ENCODE results near the gene FAM124A. TPM values are rescaled to one million over a fixed set of nuclear protein-coding genes. Genes with fewer than 3 reads are reported as not detected.

FAM124A gene
- total RNA-seq, 3 donors from 2014 or later (not counting 1 experiment from before 2014, with no cell fraction given), result not detected

DNA sequence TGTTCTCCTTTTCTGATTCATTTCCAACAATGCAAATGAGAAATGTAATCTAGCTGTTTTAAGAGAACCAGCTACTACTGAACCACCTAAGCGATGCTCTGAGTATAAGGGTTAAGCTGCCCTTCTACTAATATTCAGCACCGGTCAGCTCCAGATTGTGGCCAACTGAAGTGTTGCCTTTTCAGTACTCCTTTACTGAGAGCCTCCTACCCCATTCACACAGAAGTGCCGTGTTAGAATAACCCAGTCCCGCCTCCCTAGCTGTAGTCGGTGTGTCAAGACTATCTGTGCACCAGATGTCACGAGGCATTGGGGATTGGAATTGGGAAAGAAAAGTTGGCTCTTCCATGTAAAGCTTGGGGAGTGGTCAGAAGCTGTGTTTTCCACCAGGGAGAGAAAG, 45.4 kb downstream of the FAM124A start:
- ATAC-seq, result no peak
- no peak for TF ChIP-seq CTCF (IDR thresholded peaks at IDR 0.05)
- Mint-ChIP-seq H3K27me3 (ENCODE audit: low read depth in 2 of 2) (no peaks in the 10 kb centered on the region), H3K4me1 (no peaks in the 10 kb centered on the region), H3K4me3 (no peak overlapping the region), H3K36me3 (no peaks in the 10 kb centered on the region), H3K9me3 (no peaks in the 10 kb centered on the region), H3K27ac (no peak overlapping the region)
- no peak for DNase-seq
- Histone ChIP-seq H3K36me3 (ENCODE audit: control insufficient read depth, insufficient read depth, low read length) (no peaks in the 10 kb centered on the region), H3K27me3 (ENCODE audit: control insufficient read depth, insufficient read depth, low read length) (no peaks in the 10 kb centered on the region), H3K4me3 (ENCODE audit: low read length) (no peak overlapping the region), H3K9me3 (ENCODE audit: control insufficient read depth, insufficient read depth, low read length) (no peaks in the 10 kb centered on the region), H3K27ac (ENCODE audit: low read length) (no peak overlapping the region), H3K4me1 (ENCODE audit: control insufficient read depth, insufficient read depth, low read length) (no peaks in the 10 kb centered on the region)
- intact Hi-C loops (cut with micrococcal nuclease), result no loop called here
- WGBS (ENCODE audit: insufficient coverage), result 91% methylated on average over 6 of the region's 6 CpGs

- Mint-ChIP-seq H3K27ac (no peak overlapping the region), H3K36me3 (no peaks in the 10 kb centered on the region), H3K27me3 (ENCODE audit: low read depth in 2 of 2) (no peaks in the 10 kb centered on the region), H3K4me3 (no peak overlapping the region), H3K9me3 (no peaks in the 10 kb centered on the region), H3K4me1 (no peaks in the 10 kb centered on the region)
- intact Hi-C loops (cut with micrococcal nuclease), result no loop called here
- no peak for ATAC-seq
- H3K4me3 ChIP-seq (ENCODE audit: low read length), result no peak overlapping the region
- H3K27ac ChIP-seq (ENCODE audit: low read length), result no peak overlapping the region
- no peaks in the 10 kb centered on the region for H3K27me3 ChIP-seq (ENCODE audit: control insufficient read depth, insufficient read depth, low read length)
- no peaks in the 10 kb centered on the region for H3K4me1 ChIP-seq (ENCODE audit: control insufficient read depth, insufficient read depth, low read length)
- H3K9me3 ChIP-seq (ENCODE audit: control insufficient read depth, insufficient read depth, low read length), result no peaks in the 10 kb centered on the region
- no peak for DNase-seq
- H3K36me3 ChIP-seq (ENCODE audit: control insufficient read depth, insufficient read depth, low read length), result no peaks in the 10 kb centered on the region
- TF ChIP-seq CTCF (IDR thresholded peaks at IDR 0.05), result no peak
Observed at GRCh38 chr13:51269039-51269438, 46.8 kb downstream of the FAM124A start.

DNA sequence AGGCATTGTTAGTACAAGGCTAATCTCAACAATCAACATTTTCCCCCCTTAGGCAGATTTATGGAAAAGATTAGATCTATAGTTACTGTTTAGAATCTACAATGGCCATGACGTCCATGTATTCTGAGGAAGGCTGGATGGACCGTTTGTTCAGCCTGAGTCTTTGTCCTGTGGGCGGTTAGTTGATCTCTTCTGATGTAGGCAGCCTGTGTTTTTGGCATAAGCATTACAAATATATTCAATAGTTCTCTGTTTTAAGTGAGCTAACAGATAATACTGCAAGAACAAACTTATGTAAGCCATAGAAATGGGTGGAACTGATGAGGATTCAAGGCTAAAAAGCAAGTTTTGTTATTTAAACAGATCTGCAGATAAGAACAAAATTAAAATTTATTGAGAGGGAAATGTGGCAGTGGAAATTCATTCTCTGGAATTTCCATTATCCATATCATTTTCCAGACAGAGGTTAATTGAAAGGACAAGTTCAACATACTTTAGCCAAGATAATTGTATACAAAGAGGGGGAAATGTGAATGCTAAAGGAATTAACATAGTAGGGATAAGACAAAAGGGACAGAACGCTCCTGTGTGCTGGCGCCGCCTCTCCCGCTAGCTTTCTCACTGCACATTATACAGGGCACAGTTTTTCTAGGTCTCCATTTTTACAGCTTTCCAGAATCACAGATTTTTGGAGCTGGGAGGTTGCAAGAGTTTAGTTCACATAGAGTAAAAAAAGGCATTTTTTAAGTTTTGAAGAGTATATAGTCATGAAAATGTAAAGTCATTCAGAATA, 48.6 kb downstream of the FAM124A start:
- Histone ChIP-seq H3K36me3 (ENCODE audit: control insufficient read depth, insufficient read depth, low read length) (no peaks in the 10 kb centered on the region), H3K27me3 (ENCODE audit: control insufficient read depth, insufficient read depth, low read length) (no peaks in the 10 kb centered on the region), H3K27ac (ENCODE audit: low read length) (no peak overlapping the region), H3K9me3 (ENCODE audit: control insufficient read depth, insufficient read depth, low read length) (no peaks in the 10 kb centered on the region), H3K4me1 (ENCODE audit: control insufficient read depth, insufficient read depth, low read length) (no peaks in the 10 kb centered on the region), H3K4me3 (ENCODE audit: low read length) (no peak overlapping the region)
- Mint-ChIP-seq H3K4me3 (no peak overlapping the region), H3K4me1 (no peaks in the 10 kb centered on the region), H3K9me3 (no peaks in the 10 kb centered on the region), H3K36me3 (no peaks in the 10 kb centered on the region), H3K27ac (no peak overlapping the region), H3K27me3 (ENCODE audit: low read depth in 2 of 2) (peaks cover 0 to under 1% of the 10 kb centered on the region in 2 donors)
- 88% methylated on average over 2 of the region's 7 CpGs for WGBS (ENCODE audit: insufficient coverage)
- intact Hi-C loops (cut with micrococcal nuclease), result no loop called here
- ATAC-seq (no peak), DNase-seq (no peak)
- no peak for TF ChIP-seq CTCF (IDR thresholded peaks at IDR 0.05)

Measured in natural killer cell (primary cell).